HG03342 (cell line): ENCODE results near the gene ATP13A4.
A peak's percentile ranks its signal among the peaks of the same experiment; 100 is the strongest.

Source experiments
- ATAC-seq: cut with Tn5 transposase; IDR thresholded peaks from one replicate; pipeline ENCODE4 v1.9.1; 2021; ENCODE audit warnings: mild to moderate bottlenecking, moderate library complexity; ENCODE audit not compliant: unreplicated experiment

Gene ATP13A4

DNA sequence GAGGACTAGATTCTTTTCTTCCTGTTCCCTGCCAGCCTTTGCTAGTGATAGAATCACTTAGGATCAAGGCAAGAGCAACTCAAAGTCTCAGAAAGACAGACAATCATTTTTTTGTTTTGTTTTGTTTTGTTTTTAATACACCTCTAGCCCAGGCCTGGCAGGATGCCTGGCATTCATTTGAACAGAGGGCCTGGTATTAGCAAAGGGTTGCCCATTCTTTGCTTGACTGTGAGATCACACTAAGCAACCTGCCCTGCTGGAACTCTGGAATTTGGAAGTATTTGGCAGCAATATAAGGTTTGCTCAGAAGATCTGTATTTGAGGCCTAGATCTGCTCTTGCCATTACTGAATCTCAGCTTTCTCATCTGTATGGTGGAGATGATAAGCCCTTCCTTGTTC lies 154.4 kb downstream of the ATP13A4 start:
- no peak for ATAC-seq

- ATAC-seq, result no peak
Measured at GRCh38 chr3:193396451-193397244, 158.0 kb downstream of the ATP13A4 start.

- ATAC-seq, result no peak
Measured at GRCh38 chr3:193391902-193392301, 162.8 kb downstream of the ATP13A4 start.

DNA sequence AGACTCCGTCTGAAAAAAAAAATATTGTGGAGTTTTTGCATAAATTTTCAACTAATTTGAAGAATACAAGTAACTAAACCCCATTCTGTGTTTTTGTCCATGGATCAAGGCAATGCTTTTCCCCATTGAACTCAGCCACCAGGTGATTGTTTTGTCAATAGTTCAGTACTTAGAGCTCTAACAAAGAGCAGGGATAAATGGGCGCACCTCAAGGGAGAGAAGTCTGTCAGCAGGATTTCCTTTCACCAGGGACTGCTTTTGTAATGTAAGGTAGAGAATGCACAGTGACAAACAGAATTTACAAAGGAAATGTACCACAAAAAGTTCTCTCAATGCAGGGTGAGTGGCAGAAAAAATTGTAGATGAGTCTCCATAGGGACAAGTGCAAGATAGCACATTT lies 165.4 kb downstream of the ATP13A4 start:
- no peak for ATAC-seq

DNA sequence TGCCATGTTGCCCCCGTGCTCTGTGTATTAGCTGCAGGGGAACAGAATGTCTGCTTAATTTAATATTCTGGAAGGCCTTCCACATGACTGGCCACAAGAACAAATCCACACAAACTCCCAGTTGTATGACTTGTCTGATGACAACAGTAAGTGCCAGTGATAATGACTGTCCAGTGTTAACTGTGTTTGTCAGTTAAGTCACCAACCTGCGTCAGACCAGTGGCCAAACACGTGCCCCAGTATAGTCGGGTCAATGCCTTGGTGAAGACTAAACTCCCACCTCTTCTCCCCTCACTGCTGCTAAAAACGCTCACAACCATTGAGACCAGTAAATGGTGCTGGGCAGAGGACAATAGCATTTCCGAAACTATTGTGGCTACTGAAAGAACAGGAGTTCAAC lies 166.3 kb downstream of the ATP13A4 start:
- no peak for ATAC-seq

DNA sequence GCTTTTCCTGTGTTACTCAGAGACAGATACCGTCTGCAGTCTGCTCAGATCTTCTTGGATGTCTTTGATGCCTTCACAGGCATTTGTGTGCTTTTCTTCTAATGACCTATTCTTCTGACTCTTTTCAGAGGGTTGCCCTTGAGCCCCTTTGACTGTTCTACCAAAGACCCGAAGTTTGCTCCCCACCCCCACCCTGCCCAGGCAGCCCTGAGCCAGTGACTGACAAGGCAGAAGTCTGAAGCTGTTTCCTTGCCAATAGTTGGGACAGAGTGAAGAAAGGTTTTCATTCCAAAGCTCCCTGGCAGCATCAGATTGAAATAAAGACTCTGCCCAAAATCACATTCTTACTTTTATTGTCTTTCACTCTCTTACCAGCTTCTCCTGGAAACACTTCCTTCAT lies 167.1 kb downstream of the ATP13A4 start:
- no peak for ATAC-seq

DNA sequence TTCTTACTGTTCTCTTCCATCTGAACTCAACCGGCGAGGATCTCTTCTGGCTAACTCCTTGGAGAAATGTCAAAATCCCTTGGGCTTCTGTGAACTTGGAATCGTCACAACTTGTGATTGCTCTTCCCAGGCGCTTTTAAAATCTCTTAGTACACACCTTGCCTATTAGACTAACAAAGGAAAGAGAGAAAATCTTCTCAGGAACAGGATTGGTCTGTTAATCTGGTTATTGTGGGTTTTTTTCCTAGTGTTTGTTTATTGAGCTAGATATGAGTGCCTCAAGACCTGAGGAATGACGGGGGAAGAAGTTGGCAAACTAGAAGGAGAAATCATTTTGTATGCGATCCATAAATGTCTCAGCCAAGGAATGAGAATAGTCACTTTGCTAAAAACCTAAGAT lies 176.0 kb downstream of the ATP13A4 start, which contains the start of gene ATP13A5:
Gene ATP13A5, minus strand, starts transcription at position 48 of the 400 bp plus-strand sequence. Its CDS starts 28 bp downstream, at position 20.
- no peak for ATAC-seq

DNA sequence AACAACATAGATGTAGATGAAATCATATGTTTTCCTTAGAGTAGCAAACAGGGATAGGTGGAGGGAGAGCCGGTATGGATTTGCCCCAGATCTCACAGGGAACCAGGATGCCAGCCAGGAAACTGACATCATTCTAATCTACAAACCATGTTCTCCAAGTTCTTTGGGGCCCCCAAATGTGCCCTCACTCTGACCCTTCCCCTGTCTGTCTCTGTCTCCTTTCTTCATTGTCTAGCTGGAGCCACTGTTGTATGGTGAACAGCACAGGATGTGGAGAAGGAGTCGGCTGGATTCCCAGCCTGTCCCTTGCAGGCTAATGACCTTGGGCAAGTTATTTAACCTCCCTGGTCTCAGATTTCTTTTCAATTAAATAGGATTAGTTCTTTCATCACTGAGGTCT lies 177.1 kb downstream of the ATP13A4 start:
- ATAC-seq, result no peak

GRCh38 chr3:193375614-193376013 lies 179.1 kb downstream of the ATP13A4 start:
- ATAC-seq, result no peak

DNA sequence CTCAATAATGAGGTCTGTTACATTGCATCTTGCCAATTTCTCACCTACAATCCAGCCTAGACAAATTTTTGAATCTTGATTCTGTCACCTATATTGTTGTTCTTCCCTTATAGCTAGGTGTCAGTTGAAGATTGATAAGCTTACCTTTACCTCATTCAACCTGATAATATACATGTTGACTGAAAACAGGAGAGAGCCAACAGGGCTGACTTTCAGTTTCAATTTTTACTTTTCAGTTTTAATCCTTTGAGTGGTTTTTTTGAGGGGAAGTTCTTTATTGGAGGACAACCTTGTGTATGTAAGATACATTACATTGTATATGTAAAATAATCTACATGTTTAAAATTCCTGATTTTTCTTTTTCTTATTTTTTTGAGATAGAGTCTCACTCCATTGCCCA lies 181.9 kb downstream of the ATP13A4 start:
- ATAC-seq, result peak; percentile 67

DNA sequence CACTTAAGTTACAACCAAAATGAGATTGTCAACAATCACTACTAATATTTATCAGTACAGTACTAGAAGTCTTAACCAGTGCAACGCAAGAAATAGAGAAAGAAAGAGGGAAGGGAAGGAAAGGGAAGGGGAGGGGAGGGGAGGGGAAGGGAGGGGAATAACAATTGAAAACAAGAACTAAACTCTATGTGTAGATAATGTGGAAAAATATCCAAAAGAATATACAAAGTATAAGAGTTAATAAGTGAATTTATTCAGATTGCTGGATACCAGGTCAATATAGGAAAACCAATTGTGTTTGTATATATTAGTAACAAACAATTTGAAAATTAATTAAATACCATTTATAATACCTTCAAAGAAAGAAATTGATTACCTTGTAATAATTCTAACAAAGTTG lies 186.8 kb downstream of the ATP13A4 start:
- ATAC-seq, result no peak

DNA sequence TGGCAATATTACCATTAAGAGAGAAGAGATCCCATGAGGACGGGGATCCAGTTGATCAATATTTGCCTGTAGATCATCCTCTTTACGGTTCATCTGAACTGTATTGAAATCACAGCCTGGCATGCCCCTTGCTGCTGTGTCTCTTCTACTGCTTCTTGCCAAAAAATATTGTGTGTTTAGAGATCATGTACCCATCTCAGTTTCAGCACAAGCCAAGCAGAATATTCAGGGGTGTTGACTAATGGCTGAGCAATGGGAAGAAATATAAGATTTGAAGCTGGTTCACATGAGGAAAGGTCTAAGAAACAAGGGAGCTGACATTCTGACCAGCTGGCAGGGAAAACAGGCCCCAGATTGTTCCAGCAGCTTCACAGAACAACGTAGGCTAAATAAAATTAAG lies 197.4 kb downstream of the ATP13A4 start:
- ATAC-seq, result no peak

GRCh38 chr3:193354423-193354822 lies 200.3 kb downstream of the ATP13A4 start:
- ATAC-seq, result no peak
